ENCODE results near the gene CIT.

DNA sequence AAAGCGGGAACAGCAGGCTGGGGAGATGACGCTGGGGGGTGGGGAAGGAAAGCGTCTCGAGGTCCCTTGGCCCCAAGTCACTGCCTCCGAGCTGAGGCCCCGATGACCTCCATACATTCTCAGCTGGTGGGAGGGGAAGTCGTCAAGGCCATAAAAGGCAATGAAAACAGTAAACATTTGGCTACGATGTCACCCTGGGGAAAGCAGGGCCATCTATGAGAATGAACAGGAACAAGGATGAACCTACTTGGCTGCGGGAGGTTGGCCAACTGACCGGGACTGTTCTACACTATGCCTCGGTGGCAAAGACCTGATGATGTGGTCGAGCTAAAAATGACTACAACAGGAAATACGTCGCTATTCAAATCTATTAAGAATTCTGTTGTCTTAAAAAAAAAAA is 189.7 kb downstream of the CIT start:
- TF ChIP-seq CTCF (IDR thresholded peaks at IDR 0.05; ENCODE audit: extremely low read depth in 1 of 2, insufficient read depth in 1 of 2, low read depth in 1 of 2, low read length in 2 of 2) = no peak
- no peak for TF ChIP-seq POLR2AphosphoS5 (IDR thresholded peaks at IDR 0.05; ENCODE audit: insufficient read depth, low read depth, low read length)
- TF ChIP-seq EZH2 (IDR thresholded peaks at IDR 0.05; ENCODE audit: borderline replicate concordance, low read depth, low read length, severe bottlenecking) = no peak
